GM23338 (cell line): ENCODE data around the gene UTP4. TPM values are rescaled to one million over a fixed set of nuclear protein-coding genes. Genes with fewer than 3 reads are reported as not detected.

Experiments used
- ATAC-seq: fragments of 200-7000 bp; cut with Tn5 transposase; 3 replicates; pipeline ENCODE4 v1.9.1; 2020
- DNase-seq: peaks from one replicate; pipeline ENCODE4 v3.0.0-alpha.2; 2015; ENCODE audit warnings: low spot score
- H2AFZ ChIP-seq: fragments of 200-600 bp; sonication (generic); 2 replicates; pipeline ENCODE4 v1.8.0; 2016; ENCODE audit warnings: antibody characterized with exemption, mild to moderate bottlenecking, moderate library complexity
- H3F3A ChIP-seq: fragments of 200-600 bp; sonication (generic); replicated peaks from 2 replicates; pipeline ENCODE4 v1.8.0; 2017; ENCODE audit warnings: antibody characterized with exemption, mixed run types, low read depth
- H3K27ac ChIP-seq: fragments of 200-600 bp; sonication (generic); 2 replicates; pipeline ENCODE4 v1.6.1; 2016; ENCODE audit warnings: low read depth
- H3K27me3 ChIP-seq: fragments of 200-600 bp; sonication (generic); 2 replicates; pipeline ENCODE4 v1.8.0; 2016; ENCODE audit warnings: mild to moderate bottlenecking, mixed run types, moderate library complexity; ENCODE audit not compliant: insufficient read depth
- H3K36me3 ChIP-seq: fragments of 200-600 bp; sonication (generic); 2 replicates; pipeline ENCODE4 v1.8.0; 2016; ENCODE audit warnings: mild to moderate bottlenecking; ENCODE audit not compliant: insufficient read depth
- H3K4me1 ChIP-seq: fragments of 200-600 bp; sonication (generic); 2 replicates; pipeline ENCODE4 v1.8.0; 2016; ENCODE audit warnings: mild to moderate bottlenecking, moderate library complexity; ENCODE audit not compliant: insufficient read depth
- H3K4me2 ChIP-seq: fragments of 200-600 bp; sonication (generic); 2 replicates; pipeline ENCODE4 v1.7.1; 2017; ENCODE audit warnings: mixed run types
- H3K4me3 ChIP-seq: fragments of 200-600 bp; sonication (generic); 2 replicates; pipeline ENCODE4 v1.6.1; 2016; ENCODE audit warnings: mixed run types
- H3K79me2 ChIP-seq: fragments of 200-600 bp; sonication (generic); replicated peaks from 2 replicates; pipeline ENCODE4 v1.8.0; 2017; ENCODE audit warnings: mild to moderate bottlenecking; ENCODE audit not compliant: insufficient read depth
- H3K9me2 ChIP-seq: fragments of 200-600 bp; sonication (generic); 2 replicates; pipeline ENCODE4 v1.8.0; 2017; ENCODE audit not compliant: insufficient read depth
- H4K20me1 ChIP-seq: fragments of 200-600 bp; sonication (generic); replicated peaks from 2 replicates; pipeline ENCODE4 v1.8.0; 2017; ENCODE audit warnings: mild to moderate bottlenecking; ENCODE audit not compliant: insufficient read depth
- H3K27ac Mint-ChIP-seq: 2 replicates; pipeline ENCODE4 v1.8.0; 2020; ENCODE audit warnings: inconsistent platforms, mild to moderate bottlenecking, moderate library complexity, mixed read lengths
- H3K27me3 Mint-ChIP-seq: 3 replicates; pipeline ENCODE4 v1.8.0; 2022; ENCODE audit warnings: low read depth, mild to moderate bottlenecking, moderate library complexity, mixed read lengths, inconsistent platforms; ENCODE audit not compliant: insufficient read depth, poor library complexity
- H3K36me3 Mint-ChIP-seq: 3 replicates; pipeline ENCODE4 v1.8.0; 2021; ENCODE audit warnings: low read depth, mild to moderate bottlenecking, inconsistent platforms, moderate library complexity, mixed read lengths
- H3K4me1 Mint-ChIP-seq: 3 replicates; pipeline ENCODE4 v1.8.0; 2020; ENCODE audit warnings: mild to moderate bottlenecking, inconsistent platforms, mixed read lengths
- H3K4me3 Mint-ChIP-seq: 3 replicates; pipeline ENCODE4 v1.8.0; 2021; ENCODE audit warnings: moderate library complexity, mild to moderate bottlenecking, inconsistent platforms, mixed read lengths
- H3K9me3 Mint-ChIP-seq: 3 replicates; pipeline ENCODE4 v1.8.0; 2020; ENCODE audit warnings: moderate library complexity, mild to moderate bottlenecking, inconsistent platforms, mixed read lengths
- CREB1 ChIP-seq: fragments of 250-450 bp; sonication (Bioruptor Pico); IDR thresholded peaks from 2 replicates; pipeline ENCODE4 v1.5.0; 2020; ENCODE audit warnings: low read depth, mild to moderate bottlenecking, moderate library complexity
- CTCF ChIP-seq, 2 experiments: fragments of 200-600 bp in 1 of 2; sonication (generic) in 1 of 2; conservative IDR thresholded peaks; 2 replicates each; pipeline versions ENCODE4 v1.5.1 to v1.6.1; 2016 to 2017; ENCODE audit warnings: antibody characterized with exemption in 2 of 2, low read depth in 2 of 2, mild to moderate bottlenecking in 2 of 2, moderate library complexity in 1 of 2
- ETS1 ChIP-seq: IDR thresholded peaks from 2 replicates; pipeline ENCODE4 v1.6.1; 2016; ENCODE audit warnings: antibody characterized with exemption
- EZH2 ChIP-seq: fragments of 200-600 bp; sonication (generic); IDR thresholded peaks from one replicate; pipeline ENCODE4 v1.8.0; 2017; ENCODE audit warnings: antibody characterized with exemption, mild to moderate bottlenecking, low read depth; ENCODE audit not compliant: unreplicated experiment
- EZH2phosphoT487 ChIP-seq: fragments of 200-600 bp; sonication (generic); IDR thresholded peaks from one replicate; pipeline ENCODE4 v1.8.1; 2018; ENCODE audit warnings: antibody characterized with exemption; ENCODE audit not compliant: unreplicated experiment
- JUNB ChIP-seq: IDR thresholded peaks from one replicate; pipeline ENCODE4 v1.6.1; 2016; ENCODE audit warnings: antibody characterized with exemption; ENCODE audit not compliant: unreplicated experiment
- NANOG ChIP-seq: IDR thresholded peaks from 2 replicates; pipeline ENCODE4 v1.6.1; 2016; ENCODE audit warnings: antibody characterized with exemption, borderline replicate concordance
- POLR2AphosphoS5 ChIP-seq: IDR thresholded peaks from 2 replicates; pipeline ENCODE4 v1.6.1; 2016; ENCODE audit warnings: antibody characterized with exemption, low read depth
- REST ChIP-seq: IDR thresholded peaks from one replicate; pipeline ENCODE4 v1.6.1; 2018; ENCODE audit warnings: antibody characterized with exemption; ENCODE audit not compliant: unreplicated experiment
- STAT1 ChIP-seq: IDR thresholded peaks from one replicate; pipeline ENCODE4 v1.6.1; 2016; ENCODE audit warnings: antibody characterized with exemption; ENCODE audit not compliant: unreplicated experiment
- ZNF114 ChIP-seq: fragments of 250-450 bp; sonication (Bioruptor Pico); IDR thresholded peaks from 2 replicates; pipeline ENCODE4 v1.5.0; 2020; ENCODE audit warnings: mild to moderate bottlenecking, moderate library complexity
- ZNF331 ChIP-seq: fragments of 250-450 bp; sonication (Bioruptor Pico); IDR thresholded peaks from 2 replicates; pipeline ENCODE4 v1.5.0; 2020; ENCODE audit warnings: low read depth, mild to moderate bottlenecking, moderate library complexity
- ZNF462 ChIP-seq: fragments of 250-450 bp; sonication (Bioruptor Pico); IDR thresholded peaks from 2 replicates; pipeline ENCODE4 v1.5.0; 2020; ENCODE audit warnings: mild to moderate bottlenecking, moderate library complexity
- polyA plus RNA-seq: library from polyadenylated mRNA; unstranded; fragments of >200 nt; fragmentation: Nextera tagmentation; extraction: Ambion mirVana; gene quantifications from 2 replicates; pipeline ENCODE4 v1.2.1, GENCODE V29; 2016
- total RNA-seq: library from RNA; depleted of rRNA; stranded (reverse); fragments of >200 nt; shearing (Covaris generic); gene quantifications from 2 replicates; pipeline ENCODE4 v1.2.3, GENCODE V29; 2014

The UTP4 gene
- total and polyA plus RNA-seq, 2 experiments from 2014 or later = 63.2 to 66.6 TPM

- H3K4me3 ChIP-seq = no peak overlapping the region
- peaks cover 98% of the 10 kb centered on the region for H3K36me3 Mint-ChIP-seq
- peaks cover 18% of the 10 kb centered on the region for H3K4me1 Mint-ChIP-seq
- peaks cover 3% of the 10 kb centered on the region; the same call in 1 of the 3 replicates for H3K9me3 Mint-ChIP-seq
- H3K4me3 Mint-ChIP-seq = no peak overlapping the region
- H3K27ac ChIP-seq = peak overlapping the region; percentile 74; the same call in 1 of the 2 replicates
- H2AFZ ChIP-seq = no peak overlapping the region
- no peak overlapping the region for H3K4me2 ChIP-seq
- TF ChIP-seq JUNB (no peak), POLR2AphosphoS5 (no peak), CTCF (conservative IDR thresholded peaks at IDR 0.05; ENCODE audit: low read depth in 2 of 2) (no peak), ZNF462 (no peak), ETS1 (no peak), EZH2 (no peak), NANOG (no peak), ZNF331 (no peak), REST (no peak), ZNF114 (no peak), CREB1 (CRISPR knock-in tag) (no peak), STAT1 (no peak), EZH2phosphoT487 (no peak)
- peaks cover 63% of the 10 kb centered on the region for H3K36me3 ChIP-seq
- peaks cover 8% of the 10 kb centered on the region for H3K79me2 ChIP-seq
- DNase-seq = no peak
- H4K20me1 ChIP-seq = peaks cover 17% of the 10 kb centered on the region
- peaks cover 12% of the 10 kb centered on the region for H3K27me3 Mint-ChIP-seq
- ATAC-seq = no peak
- H3F3A ChIP-seq = peaks cover 61% of the 10 kb centered on the region
- H3K27me3 ChIP-seq = no peaks in the 10 kb centered on the region
- no peak overlapping the region for H3K27ac Mint-ChIP-seq
- H3K9me2 ChIP-seq = no peaks in the 10 kb centered on the region
- H3K4me1 ChIP-seq = peaks cover 5% of the 10 kb centered on the region; the same call in 1 of the 2 replicates
Observed at GRCh38 chr16:69115837-69116236, 16.6 kb upstream of the UTP4 start.
